Colon (tissue), 2 donors: ENCODE data around the gene VEPH1.

Experiments
- FAIRE-seq: peaks from 2 replicates; lab custom pipeline; 2012; peaks lifted over from hg19 to GRCh38; lab: Jason Lieb, UNC
- donor health status: control.
- donor health status: control.

VEPH1 gene

DNA sequence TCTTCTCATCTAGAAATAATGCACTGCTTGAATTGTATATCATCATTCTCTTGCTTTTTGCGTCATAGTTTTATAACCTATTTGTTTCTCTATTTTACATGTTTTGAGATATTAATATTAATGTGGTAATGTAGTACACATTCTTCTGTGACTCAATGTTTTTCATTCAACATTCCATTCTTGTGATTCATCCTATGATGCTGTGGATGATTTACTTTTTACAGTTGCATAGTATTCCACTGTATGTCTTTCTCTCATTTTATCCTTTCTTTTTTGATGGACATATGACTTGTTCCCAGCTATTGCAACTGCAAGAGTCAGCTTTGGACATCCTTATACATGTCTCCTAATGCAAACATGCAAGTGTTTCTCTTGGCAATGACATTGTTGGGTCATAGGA, 20.6 kb upstream of the VEPH1 start:
- FAIRE-seq, result no peak

- no peak for FAIRE-seq
Observed at GRCh38 chr3:157522648-157523047, 19.4 kb upstream of the VEPH1 start.

- no peak for FAIRE-seq
Observed at GRCh38 chr3:157520485-157521150, 17.4 kb upstream of the VEPH1 start.

DNA sequence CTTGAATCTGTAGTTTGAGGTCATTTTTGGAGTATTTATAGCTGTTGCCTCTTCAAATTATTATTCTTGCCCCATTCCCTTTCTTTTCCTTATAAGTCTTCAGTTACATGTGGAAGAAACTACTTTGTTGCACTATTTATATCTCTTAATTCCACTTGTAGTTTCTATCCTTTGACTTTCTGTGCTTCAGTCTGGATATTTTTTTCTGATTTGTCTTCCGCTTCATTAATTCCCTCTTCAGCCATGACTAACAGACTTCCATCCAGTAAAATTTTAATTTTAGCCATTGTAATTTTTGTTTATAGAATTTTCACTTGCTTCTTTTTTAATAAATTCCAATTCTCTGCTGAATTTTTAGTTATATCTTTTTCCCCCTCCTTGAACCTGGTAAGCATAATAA, 15.7 kb upstream of the VEPH1 start:
- no peak for FAIRE-seq

GRCh38 chr3:157516928-157517327, 13.7 kb upstream of the VEPH1 start:
- FAIRE-seq, result no peak

- FAIRE-seq, result no peak
Observed at GRCh38 chr3:157515398-157515797, 12.2 kb upstream of the VEPH1 start.

DNA sequence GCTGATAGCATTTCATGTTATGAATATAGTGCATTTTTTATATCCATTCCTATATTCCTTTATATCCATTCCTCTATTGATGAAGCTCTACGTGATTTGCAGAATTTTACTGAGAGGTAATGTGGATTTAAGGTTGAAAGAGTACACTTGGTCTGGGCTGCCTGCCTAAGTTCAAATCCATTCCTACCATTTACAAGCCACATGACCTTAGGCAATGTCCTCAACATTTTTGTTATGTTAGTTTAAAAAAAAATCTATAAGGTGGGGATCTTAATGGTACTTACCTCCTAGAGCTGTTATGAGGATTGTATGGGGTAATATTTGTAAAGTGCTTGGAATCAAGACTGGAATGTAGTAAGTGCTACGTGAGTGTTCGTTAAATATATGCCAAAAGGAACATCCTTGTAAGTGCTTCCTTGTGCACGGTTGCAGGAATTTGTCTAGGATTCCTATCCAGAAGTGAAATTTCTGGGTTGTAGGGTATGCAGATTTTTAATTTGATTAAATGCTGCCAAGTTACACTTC, 11.2 kb upstream of the VEPH1 start:
- FAIRE-seq, result no peak

DNA sequence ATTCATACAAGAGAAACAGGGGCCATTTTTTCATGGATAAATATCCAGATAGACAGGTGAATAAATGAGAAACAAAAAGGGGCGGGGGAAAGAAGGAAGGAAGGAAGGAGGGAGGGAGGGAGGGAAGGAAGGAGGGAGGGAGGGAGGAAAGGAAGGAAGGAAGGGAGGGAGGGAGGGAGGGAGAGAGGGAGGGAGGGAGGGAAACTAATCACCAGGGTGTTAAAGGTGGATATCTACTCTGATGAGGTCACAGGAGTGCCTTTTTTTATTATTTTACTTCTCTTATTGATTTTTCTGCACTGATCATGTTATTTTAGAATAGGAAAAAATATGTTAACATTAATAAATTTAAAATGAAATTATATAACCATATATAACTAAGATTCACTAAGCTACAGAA, 10.4 kb upstream of the VEPH1 start:
- FAIRE-seq, result no peak

- no peak for FAIRE-seq
Observed at GRCh38 chr3:157512534-157512933, 9.3 kb upstream of the VEPH1 start.

GRCh38 chr3:157508461-157508860, 5.2 kb upstream of the VEPH1 start:
- no peak for FAIRE-seq

GRCh38 chr3:157501863-157502262, 1.4 kb downstream of the VEPH1 start:
- no peak for FAIRE-seq

- no peak for FAIRE-seq
Observed at GRCh38 chr3:157500232-157500631, 3.0 kb downstream of the VEPH1 start.

GRCh38 chr3:157499342-157499963, 3.8 kb downstream of the VEPH1 start:
- no peak for FAIRE-seq

GRCh38 chr3:157498371-157498770, 4.8 kb downstream of the VEPH1 start:
- FAIRE-seq, result no peak

DNA sequence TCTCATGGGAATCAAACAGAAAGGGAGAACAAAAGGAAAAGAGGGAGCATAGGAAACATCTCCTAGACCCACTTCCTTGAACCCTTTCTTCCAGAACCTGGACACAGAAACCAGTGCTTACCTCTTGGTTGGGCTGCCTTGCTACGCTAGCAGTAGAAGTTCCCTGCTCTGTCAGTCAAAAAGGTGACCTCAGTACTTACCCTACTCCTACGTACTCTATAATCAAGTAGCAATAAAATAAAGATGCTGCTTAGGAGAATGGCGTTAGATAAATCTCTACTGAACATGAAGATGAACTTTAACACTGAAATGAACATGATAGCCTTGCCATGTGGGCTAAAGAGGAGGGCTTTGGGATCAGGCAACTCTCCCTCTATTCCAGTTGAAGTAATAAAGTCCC, 7.4 kb downstream of the VEPH1 start:
- FAIRE-seq, result no peak

GRCh38 chr3:157494581-157495281, 8.5 kb downstream of the VEPH1 start:
- no peak for FAIRE-seq

GRCh38 chr3:157493627-157494550, 9.3 kb downstream of the VEPH1 start:
- no peak for FAIRE-seq

DNA sequence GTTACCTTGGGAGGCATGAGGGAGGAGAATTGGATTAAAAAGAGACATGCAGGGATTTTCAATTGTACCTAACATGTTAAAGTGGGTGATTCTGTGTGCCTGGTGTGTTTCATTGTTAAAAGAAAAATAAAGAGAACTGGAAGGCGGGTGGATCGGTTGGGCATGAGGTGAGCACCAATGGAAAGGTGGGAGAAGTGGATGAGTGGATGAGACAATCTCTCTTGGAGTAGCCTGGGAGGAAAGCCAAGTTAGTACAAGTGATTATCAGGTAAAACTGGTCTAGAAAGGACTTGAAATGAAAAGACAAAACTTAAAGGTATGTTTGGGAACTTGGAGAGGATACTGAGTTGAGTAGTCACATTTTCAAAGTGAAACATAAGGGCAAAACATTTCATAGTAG, 12.1 kb downstream of the VEPH1 start:
- FAIRE-seq, result no peak

DNA sequence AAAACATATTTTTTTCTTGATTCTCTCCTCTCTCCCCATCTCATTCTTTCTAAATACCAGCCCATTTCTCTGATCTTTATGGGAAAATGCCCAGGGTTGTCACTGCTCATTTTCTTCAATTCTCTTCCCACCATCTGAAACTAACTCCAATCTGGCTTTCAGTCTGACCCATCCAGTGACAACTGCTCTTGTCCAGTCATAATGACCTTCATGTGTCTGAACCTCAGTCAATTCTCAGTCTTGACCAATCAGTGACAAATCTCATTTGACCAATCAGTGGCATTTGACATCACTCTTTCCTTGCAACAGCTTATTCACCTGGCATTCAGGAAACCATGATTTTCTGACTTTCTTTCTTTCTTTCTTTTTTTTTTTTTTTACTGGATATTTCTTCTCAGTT, 15.1 kb downstream of the VEPH1 start:
- FAIRE-seq, result no peak

GRCh38 chr3:157487339-157487738, 15.9 kb downstream of the VEPH1 start:
- FAIRE-seq, result peak; percentile 14

- no peak for FAIRE-seq
Observed at GRCh38 chr3:157479464-157480243, 23.6 kb downstream of the VEPH1 start.
